HL-60 (cell line): Measurements from ENCODE around the gene UNC13B.

ENCODE experiments used
- DNase-seq, 2 experiments: peaks; one replicate each; pipeline ENCODE4 v3.0.0-alpha.2; 2010 to 2020; ENCODE audit warnings: low read depth in 1 of 2, low spot score in 1 of 2
- H3K27ac ChIP-seq: fragments of 250-450 bp; sonication (Bioruptor Pico); replicated peaks from 2 replicates; pipeline ENCODE4 v1.5.1; 2020; ENCODE audit warnings: mild to moderate bottlenecking, moderate library complexity
- H3K27me3 ChIP-seq: fragments of 250-450 bp; sonication (Bioruptor Pico); 2 replicates; pipeline ENCODE4 v1.5.1; 2021; ENCODE audit warnings: mild to moderate bottlenecking, moderate library complexity; ENCODE audit not compliant: insufficient read depth, poor library complexity, severe bottlenecking
- H3K4me3 ChIP-seq: replicated peaks from 2 replicates; pipeline ENCODE4 v1.5.1; 2011; ENCODE audit warnings: mild to moderate bottlenecking, control low read depth, low read length; ENCODE audit not compliant: insufficient read depth
- GABPA ChIP-seq: IDR thresholded peaks from 2 replicates; pipeline ENCODE4 v1.6.1; 2012; ENCODE audit warnings: low read depth
- POLR2AphosphoS5 ChIP-seq: IDR thresholded peaks from 2 replicates; pipeline ENCODE4 v1.6.1; 2012; ENCODE audit warnings: low read depth
- REST ChIP-seq: IDR thresholded peaks from 2 replicates; pipeline ENCODE4 v1.6.1; 2012; ENCODE audit warnings: low read depth; ENCODE audit not compliant: insufficient replicate concordance
- SPI1 ChIP-seq: IDR thresholded peaks from 2 replicates; pipeline ENCODE4 v1.6.1; 2012; ENCODE audit warnings: low read depth, mild to moderate bottlenecking, borderline replicate concordance
- TF ChIP-seq, protein P1 (sequence below): IDR thresholded peaks from one replicate; pipeline ENCODE4 v1.5.1; 2011; ENCODE audit warnings: low read length, control low read depth, inconsistent platforms; ENCODE audit not compliant: insufficient read depth

UNC13B gene

DNA sequence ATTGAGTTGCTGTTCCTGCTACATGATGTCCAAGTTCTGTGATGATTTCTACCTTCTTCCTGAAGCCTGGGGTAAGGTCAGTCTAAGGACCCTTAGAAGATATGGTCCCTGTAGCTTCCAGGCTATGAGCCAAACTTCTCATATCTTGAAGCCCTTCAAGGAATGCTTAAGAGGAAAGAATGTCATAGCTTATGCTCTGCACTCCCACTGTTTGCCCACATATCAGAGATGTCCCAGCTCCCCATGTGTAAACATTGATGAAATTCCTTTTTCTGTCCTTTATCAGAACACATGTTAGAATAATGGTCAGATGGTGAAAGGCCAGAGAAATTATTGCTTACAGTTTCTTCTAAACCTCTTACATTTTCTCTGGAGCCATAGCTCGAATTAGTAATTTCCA is 286.7 kb downstream of the UNC13B start:
- no peak for DNase-seq
- Histone ChIP-seq H3K27me3 (no peaks in the 10 kb centered on the region), H3K4me3 (no peak overlapping the region), H3K27ac (no peak overlapping the region)
- TF ChIP-seq REST (no peak), SPI1 (no peak), POLR2AphosphoS5 (no peak), GABPA (no peak)
- TF ChIP-seq, protein P1, sequence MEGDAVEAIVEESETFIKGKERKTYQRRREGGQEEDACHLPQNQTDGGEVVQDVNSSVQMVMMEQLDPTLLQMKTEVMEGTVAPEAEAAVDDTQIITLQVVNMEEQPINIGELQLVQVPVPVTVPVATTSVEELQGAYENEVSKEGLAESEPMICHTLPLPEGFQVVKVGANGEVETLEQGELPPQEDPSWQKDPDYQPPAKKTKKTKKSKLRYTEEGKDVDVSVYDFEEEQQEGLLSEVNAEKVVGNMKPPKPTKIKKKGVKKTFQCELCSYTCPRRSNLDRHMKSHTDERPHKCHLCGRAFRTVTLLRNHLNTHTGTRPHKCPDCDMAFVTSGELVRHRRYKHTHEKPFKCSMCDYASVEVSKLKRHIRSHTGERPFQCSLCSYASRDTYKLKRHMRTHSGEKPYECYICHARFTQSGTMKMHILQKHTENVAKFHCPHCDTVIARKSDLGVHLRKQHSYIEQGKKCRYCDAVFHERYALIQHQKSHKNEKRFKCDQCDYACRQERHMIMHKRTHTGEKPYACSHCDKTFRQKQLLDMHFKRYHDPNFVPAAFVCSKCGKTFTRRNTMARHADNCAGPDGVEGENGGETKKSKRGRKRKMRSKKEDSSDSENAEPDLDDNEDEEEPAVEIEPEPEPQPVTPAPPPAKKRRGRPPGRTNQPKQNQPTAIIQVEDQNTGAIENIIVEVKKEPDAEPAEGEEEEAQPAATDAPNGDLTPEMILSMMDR: no peak

GRCh38 chr9:35452481-35452880 is 290.7 kb downstream of the UNC13B start:
- Histone ChIP-seq H3K27me3 (no peaks in the 10 kb centered on the region), H3K27ac (no peak overlapping the region), H3K4me3 (no peak overlapping the region)
- no peak for DNase-seq
- TF ChIP-seq POLR2AphosphoS5 (no peak), SPI1 (no peak)
- TF ChIP-seq, protein P1: no peak

DNA sequence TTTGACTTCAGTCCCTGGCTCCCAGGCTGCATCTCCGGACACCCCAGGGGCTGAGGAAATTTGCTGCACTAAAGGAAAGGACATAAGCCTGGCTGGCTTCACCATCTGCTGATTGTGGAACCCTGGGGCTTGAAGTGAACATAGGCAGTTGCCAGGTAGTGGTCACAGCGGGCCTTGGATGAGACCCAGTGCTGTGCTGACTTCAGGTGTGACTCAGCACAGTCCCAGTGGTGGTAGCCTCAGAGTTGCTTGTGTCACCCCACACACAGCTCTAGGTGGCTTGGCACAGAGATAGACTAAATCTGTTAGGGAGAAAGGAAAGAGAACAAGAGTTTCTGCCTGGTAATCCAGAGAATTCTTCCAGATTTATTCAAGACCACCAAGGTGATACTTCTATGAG is 292.0 kb downstream of the UNC13B start:
- Histone ChIP-seq H3K27ac (no peak overlapping the region), H3K4me3 (no peak overlapping the region), H3K27me3 (no peaks in the 10 kb centered on the region)
- no peak for TF ChIP-seq REST
- TF ChIP-seq POLR2AphosphoS5: no peak
- TF ChIP-seq, protein P1: no peak
- no peak for DNase-seq
